ENCODE data around the gene HPSE.

GRCh38 chr4:83316459-83317165 is 18.0 kb downstream of the HPSE start:
- TF ChIP-seq CTCF (conservative IDR thresholded peaks at IDR 0.05 in 1 of 2, IDR thresholded peaks at IDR 0.05 in 1 of 2; ENCODE audit: low read depth in 1 of 2, low read length in 2 of 2) (no peak), EZH2 (IDR thresholded peaks at IDR 0.05; ENCODE audit: low read length, missing control alignments) (no peak)

Data from fibroblast of lung (primary cell).